GM06990 (cell line): ENCODE measurements around the gene VGLL4.

Experiments used
- DNase-seq: peaks from one replicate; pipeline ENCODE4 v3.0.0-alpha.2; 2011; ENCODE audit not compliant: insufficient read length; ENCODE audit errors: extremely low read depth
- H3K27me3 ChIP-seq: replicated peaks from 2 replicates; pipeline ENCODE4 v1.6.0; 2011; ENCODE audit warnings: low read length; ENCODE audit not compliant: control insufficient read depth, insufficient read depth
- H3K36me3 ChIP-seq: 2 replicates; pipeline ENCODE4 v1.5.1; 2011; ENCODE audit warnings: low read length; ENCODE audit not compliant: control insufficient read depth, insufficient read depth
- H3K4me3 ChIP-seq: replicated peaks from 2 replicates; pipeline ENCODE4 v1.5.1; 2011; ENCODE audit warnings: low read depth, mild to moderate bottlenecking, control low read depth, low read length
- TF ChIP-seq, protein P1 (sequence below): IDR thresholded peaks from 2 replicates; pipeline ENCODE4 v1.5.1; 2011; ENCODE audit warnings: low read length, control low read depth, mild to moderate bottlenecking, inconsistent platforms; ENCODE audit not compliant: insufficient read depth, poor library complexity, severe bottlenecking

VGLL4 gene

DNA sequence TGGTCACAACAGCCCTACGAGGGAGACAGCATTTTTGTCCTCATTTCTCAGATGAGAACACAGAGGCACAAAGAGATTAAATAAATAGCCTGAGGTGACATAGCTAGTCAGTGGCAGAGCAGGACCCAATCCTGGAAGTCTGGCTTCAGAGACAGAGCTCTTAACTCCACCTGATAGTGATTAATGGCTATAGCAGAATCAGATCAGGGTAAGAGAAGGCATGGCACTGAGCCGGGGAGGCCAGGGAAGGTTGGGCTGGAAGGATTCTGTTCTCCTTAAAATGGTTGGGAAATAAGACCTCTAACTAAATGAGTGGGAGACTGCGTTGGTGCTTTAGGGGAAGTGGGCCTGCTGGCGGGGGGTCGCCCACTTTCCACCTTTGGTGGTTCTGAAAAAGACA lies 104.5 kb downstream of the VGLL4 start:
- TF ChIP-seq, protein P1, sequence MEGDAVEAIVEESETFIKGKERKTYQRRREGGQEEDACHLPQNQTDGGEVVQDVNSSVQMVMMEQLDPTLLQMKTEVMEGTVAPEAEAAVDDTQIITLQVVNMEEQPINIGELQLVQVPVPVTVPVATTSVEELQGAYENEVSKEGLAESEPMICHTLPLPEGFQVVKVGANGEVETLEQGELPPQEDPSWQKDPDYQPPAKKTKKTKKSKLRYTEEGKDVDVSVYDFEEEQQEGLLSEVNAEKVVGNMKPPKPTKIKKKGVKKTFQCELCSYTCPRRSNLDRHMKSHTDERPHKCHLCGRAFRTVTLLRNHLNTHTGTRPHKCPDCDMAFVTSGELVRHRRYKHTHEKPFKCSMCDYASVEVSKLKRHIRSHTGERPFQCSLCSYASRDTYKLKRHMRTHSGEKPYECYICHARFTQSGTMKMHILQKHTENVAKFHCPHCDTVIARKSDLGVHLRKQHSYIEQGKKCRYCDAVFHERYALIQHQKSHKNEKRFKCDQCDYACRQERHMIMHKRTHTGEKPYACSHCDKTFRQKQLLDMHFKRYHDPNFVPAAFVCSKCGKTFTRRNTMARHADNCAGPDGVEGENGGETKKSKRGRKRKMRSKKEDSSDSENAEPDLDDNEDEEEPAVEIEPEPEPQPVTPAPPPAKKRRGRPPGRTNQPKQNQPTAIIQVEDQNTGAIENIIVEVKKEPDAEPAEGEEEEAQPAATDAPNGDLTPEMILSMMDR = no peak
- no peak overlapping the region for H3K4me3 ChIP-seq
- no peak for DNase-seq
- no peaks in the 10 kb centered on the region for H3K27me3 ChIP-seq
- no peaks in the 10 kb centered on the region for H3K36me3 ChIP-seq

GRCh38 chr3:11538581-11538980 lies 105.1 kb downstream of the VGLL4 start:
- TF ChIP-seq, protein P1 = no peak
- Histone ChIP-seq H3K27me3 (no peaks in the 10 kb centered on the region), H3K4me3 (no peak overlapping the region), H3K36me3 (no peaks in the 10 kb centered on the region)
- no peak for DNase-seq

DNA sequence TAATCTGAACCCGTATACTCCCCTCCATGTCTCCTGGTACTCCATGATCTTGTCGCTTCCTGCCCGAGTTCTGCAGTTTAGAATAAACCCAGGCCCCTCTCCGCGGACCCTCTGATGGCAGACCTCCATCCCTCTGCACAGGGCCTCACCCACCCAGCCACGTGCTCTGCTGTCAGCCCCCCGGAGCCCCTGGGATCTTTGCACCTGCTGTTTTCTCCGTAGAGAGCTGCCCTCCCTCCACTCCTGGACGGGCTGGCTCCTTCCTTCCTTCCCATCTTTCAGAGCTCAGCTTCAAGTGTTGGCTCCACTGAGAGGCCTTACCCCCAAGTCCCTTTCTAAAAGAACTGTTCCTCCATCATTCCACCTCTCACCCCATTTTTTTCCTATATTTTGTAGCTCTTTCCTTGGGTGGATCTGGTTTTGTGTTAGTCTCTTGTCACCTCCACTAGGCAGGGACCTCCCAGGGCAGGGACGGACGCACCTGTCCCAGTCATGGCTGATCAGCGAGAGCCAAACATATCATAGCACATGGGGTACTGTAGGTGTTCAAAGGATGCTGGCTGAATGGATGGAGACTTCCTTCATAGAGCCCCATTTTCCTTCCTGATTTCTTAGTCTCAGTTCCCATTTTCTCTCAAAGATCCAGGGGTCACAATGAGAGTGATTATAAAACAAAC lies 106.6 kb downstream of the VGLL4 start:
- Histone ChIP-seq H3K4me3 (no peak overlapping the region), H3K27me3 (no peaks in the 10 kb centered on the region), H3K36me3 (no peaks in the 10 kb centered on the region)
- DNase-seq = no peak
- TF ChIP-seq, protein P1 = no peak

DNA sequence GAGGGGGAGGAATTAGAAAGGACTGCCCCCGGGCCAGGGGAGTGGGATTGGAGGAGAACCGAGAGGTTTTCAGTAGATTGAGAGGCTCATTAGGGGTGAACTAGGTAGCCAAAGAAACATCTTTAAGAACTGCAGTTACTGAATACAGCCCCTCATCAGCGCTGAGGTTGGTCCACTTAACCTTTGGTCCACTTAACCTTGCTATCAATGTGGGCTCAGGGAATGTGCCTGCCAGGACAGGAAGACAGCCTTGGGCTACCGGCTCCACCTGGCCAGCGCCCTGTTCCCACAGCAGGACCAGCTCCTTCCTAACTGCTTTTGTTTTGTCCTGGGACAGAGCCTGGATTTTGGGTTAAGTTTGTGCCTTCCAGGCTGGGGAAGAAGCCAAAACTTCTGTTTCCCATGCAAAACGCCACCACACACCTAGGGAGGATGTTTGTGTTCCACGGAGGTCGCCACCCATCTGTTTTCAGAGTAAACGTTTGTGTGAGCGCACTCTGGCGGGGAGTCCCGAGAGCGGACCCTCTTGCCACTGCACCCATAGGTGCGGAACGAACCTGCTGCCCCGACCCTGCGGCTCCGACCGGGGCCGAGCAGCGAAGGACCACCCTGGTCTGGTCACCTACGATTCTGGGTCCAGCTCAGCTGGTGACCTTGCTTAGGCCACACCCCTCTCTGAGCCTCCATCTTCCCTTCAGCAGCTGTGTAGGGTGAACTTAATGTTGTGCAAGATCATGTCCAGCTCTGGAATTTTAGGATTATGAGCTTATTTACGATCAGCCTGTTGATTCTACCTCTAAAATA lies 107.4 kb downstream of the VGLL4 start:
- TF ChIP-seq, protein P1 = no peak
- no peaks in the 10 kb centered on the region for H3K36me3 ChIP-seq
- DNase-seq = no peak
- no peak overlapping the region for H3K4me3 ChIP-seq
- no peaks in the 10 kb centered on the region for H3K27me3 ChIP-seq

- TF ChIP-seq, protein P1 = no peak
- Histone ChIP-seq H3K36me3 (no peaks in the 10 kb centered on the region), H3K27me3 (no peaks in the 10 kb centered on the region), H3K4me3 (no peak overlapping the region)
- DNase-seq = no peak
Measured at GRCh38 chr3:11535243-11535960, 108.3 kb downstream of the VGLL4 start.
